Limb (tissue), 2 donors: ENCODE measurements around the gene SH3RF1.
"Not testable (repeated sequence)": the region's sequence is repeated elsewhere in the genome, so short reads cannot be mapped to it uniquely, and the experiment has no call there.

Experiments used
- DNase-seq, 2 donors: peaks; one replicate each; pipeline ENCODE4 v3.0.0-alpha.2; 2016; ENCODE audit errors: extremely low spot score in 2 of 2

Gene SH3RF1

GRCh38 chr4:169270810-169271691, at the start of gene SH3RF1:
SH3RF1 (minus strand) TSS chr4:169270956; CDS start chr4:169269212, 1,744 bp downstream.
- peak; percentile 80 to 91 for DNase-seq

- no peak for DNase-seq
These were observed 45.0 kb upstream of the SH3RF1 start for GRCh38 chr4:169315530-169316343.

- DNase-seq = peak; percentile 72 to 80
These were observed 44.1 kb upstream of the SH3RF1 start for GRCh38 chr4:169314906-169315305.

GRCh38 chr4:169313732-169314131, 43.0 kb upstream of the SH3RF1 start:
- no peak for DNase-seq

GRCh38 chr4:169312690-169313422, 42.1 kb upstream of the SH3RF1 start:
- no peak for DNase-seq

- peak; percentile 29 to 31 for DNase-seq
These were observed 41.0 kb upstream of the SH3RF1 start for GRCh38 chr4:169311643-169312365.

- DNase-seq = no peak
These were observed 38.7 kb upstream of the SH3RF1 start for GRCh38 chr4:169309326-169309967.

GRCh38 chr4:169307576-169307975, 36.8 kb upstream of the SH3RF1 start:
- no peak for DNase-seq

GRCh38 chr4:169305651-169306050, 34.9 kb upstream of the SH3RF1 start:
- peak in 1 of 2 donors; percentile 39 for DNase-seq

- DNase-seq = no peak
These were observed 34.4 kb upstream of the SH3RF1 start for GRCh38 chr4:169305173-169305572.

- no peak for DNase-seq
These were observed 25.1 kb upstream of the SH3RF1 start for GRCh38 chr4:169295822-169296221.

GRCh38 chr4:169293343-169294176, 22.8 kb upstream of the SH3RF1 start:
- no peak for DNase-seq

GRCh38 chr4:169287983-169288382, 17.2 kb upstream of the SH3RF1 start:
- DNase-seq = not testable (repeated sequence)

- DNase-seq = no peak
These were observed 16.0 kb upstream of the SH3RF1 start for GRCh38 chr4:169286562-169287301.

- no peak for DNase-seq
These were observed 12.4 kb upstream of the SH3RF1 start for GRCh38 chr4:169283114-169283509.

GRCh38 chr4:169282429-169283113, 11.8 kb upstream of the SH3RF1 start:
- no peak for DNase-seq

- DNase-seq = peak in 1 of 2 donors; percentile 52
These were observed 8.4 kb upstream of the SH3RF1 start for GRCh38 chr4:169279108-169279507.

- DNase-seq = no peak
These were observed 7.9 kb upstream of the SH3RF1 start for GRCh38 chr4:169278624-169279023.
